Stimulated activated CD4-positive, alpha-beta T cell treated with anti-CD3 and anti-CD28 coated beads, Interleukin-4, amount 100 ng/mL, for 24 hours (primary cell): ENCODE results near the gene UNC5A.

Experiments used
- DNase-seq: peaks from one replicate; pipeline ENCODE4 v3.0.0-alpha.2; 2020

UNC5A gene

GRCh38 chr5:176881816-176882566, 71.6 kb downstream of the UNC5A start:
- no peak for DNase-seq

- no peak for DNase-seq
These were observed 72.2 kb downstream of the UNC5A start for GRCh38 chr5:176882567-176882903.

GRCh38 chr5:176883700-176884570, 73.6 kb downstream of the UNC5A start:
- DNase-seq, result no peak

- no peak for DNase-seq
These were observed 74.2 kb downstream of the UNC5A start for GRCh38 chr5:176884571-176884890.

- no peak for DNase-seq
These were observed 76.2 kb downstream of the UNC5A start for GRCh38 chr5:176886336-176887251.

- no peak for DNase-seq
These were observed 77.0 kb downstream of the UNC5A start for GRCh38 chr5:176887252-176887849.

- no peak for DNase-seq
These were observed 77.9 kb downstream of the UNC5A start for GRCh38 chr5:176888016-176888864.

- DNase-seq, result no peak
These were observed 78.5 kb downstream of the UNC5A start for GRCh38 chr5:176888865-176889165.

- DNase-seq, result no peak
These were observed 79.2 kb downstream of the UNC5A start for GRCh38 chr5:176889321-176890280.

- no peak for DNase-seq
These were observed 80.3 kb downstream of the UNC5A start for GRCh38 chr5:176890455-176891330.

- no peak for DNase-seq
These were observed 81.1 kb downstream of the UNC5A start for GRCh38 chr5:176891331-176891958.

- no peak for DNase-seq
These were observed 82.3 kb downstream of the UNC5A start for GRCh38 chr5:176892663-176893062.

GRCh38 chr5:176894298-176894697, 83.9 kb downstream of the UNC5A start:
- DNase-seq, result no peak

GRCh38 chr5:176895831-176896230, 85.5 kb downstream of the UNC5A start:
- no peak for DNase-seq

GRCh38 chr5:176897263-176897662, 86.9 kb downstream of the UNC5A start:
- DNase-seq, result no peak

GRCh38 chr5:176899296-176899891, 89.0 kb downstream of the UNC5A start, which contains the start of gene HK3:
Gene HK3, minus strand, starts transcription at chr5:176899346. Its CDS starts 3,187 bp downstream, at chr5:176896159.
- no peak for DNase-seq

- no peak for DNase-seq
These were observed 89.8 kb downstream of the UNC5A start for GRCh38 chr5:176899946-176900779.

GRCh38 chr5:176900780-176901204, 90.4 kb downstream of the UNC5A start:
- no peak for DNase-seq
